GM13977 (cell line): ENCODE data around the gene COA8.

Experiments
- DNase-seq: peaks from one replicate; pipeline ENCODE4 v3.0.0; 2012; ENCODE audit warnings: low spot score
- CTCF ChIP-seq: IDR thresholded peaks from 2 replicates; pipeline ENCODE4 v1.5.1; 2012; ENCODE audit warnings: mild to moderate bottlenecking, control low read depth; ENCODE audit not compliant: insufficient read depth; ENCODE audit errors: extremely low read depth, missing control alignments
- in situ Hi-C: fragments of 300-500 bp; cut with MboI; formaldehyde crosslinking; loops from one replicate; pipeline ENCODE4 v1.12.0; 2022; ENCODE audit warnings: low sequenced_read_pairs, low pct_unique_long_range_greater_than_20kb, mixed read lengths, inconsistent platforms; ENCODE audit not compliant: unreplicated experiment

Gene COA8

GRCh38 chr14:103526914-103527248 lies 35.9 kb upstream of the COA8 start:
- DNase-seq = no peak
- in situ Hi-C loops = no loop called here
- no peak for TF ChIP-seq CTCF

GRCh38 chr14:103527408-103528145 lies 35.2 kb upstream of the COA8 start:
- DNase-seq = peak; percentile 87
- no peak for TF ChIP-seq CTCF
- in situ Hi-C loops = no loop called here

- in situ Hi-C loops = no loop called here
- DNase-seq = no peak
These were observed 34.6 kb upstream of the COA8 start for GRCh38 chr14:103528146-103528586.

GRCh38 chr14:103528587-103529382 lies 34.0 kb upstream of the COA8 start, which contains the start of gene TRMT61A:
Gene TRMT61A (plus strand): TSS chr14:103529196. CDS start chr14:103529979, 783 bp downstream.
- in situ Hi-C loops = no loop called here
- TF ChIP-seq CTCF = no peak
- peak; percentile 98 for DNase-seq

More at GRCh38 chr14:103528146-103528586, 34.6 kb upstream of the COA8 start:
- no peak for TF ChIP-seq CTCF

GRCh38 chr14:103529383-103530365 lies 33.1 kb upstream of the COA8 start:
- no peak for TF ChIP-seq CTCF
- no peak for DNase-seq
- in situ Hi-C loops = no loop called here

- in situ Hi-C loops = no loop called here
- no peak for DNase-seq
- no peak for TF ChIP-seq CTCF
These were observed 32.4 kb upstream of the COA8 start for GRCh38 chr14:103530390-103530789.
